Retinal pigment epithelial cell (primary cell): ENCODE results near the gene VEPH1.

Experiments used
- DNase-seq: peaks from one replicate; pipeline ENCODE4 v3.0.0-alpha.2; 2010; ENCODE audit warnings: low read depth
- H3K4me3 ChIP-seq: 2 replicates; pipeline ENCODE4 v1.5.1; 2011; ENCODE audit warnings: mild to moderate bottlenecking, low read length, control low read depth, moderate library complexity
- CTCF ChIP-seq: conservative IDR thresholded peaks from 2 replicates; pipeline ENCODE4 v1.5.1; 2011; ENCODE audit warnings: low read depth, low read length, control low read depth, inconsistent platforms

Gene VEPH1

DNA sequence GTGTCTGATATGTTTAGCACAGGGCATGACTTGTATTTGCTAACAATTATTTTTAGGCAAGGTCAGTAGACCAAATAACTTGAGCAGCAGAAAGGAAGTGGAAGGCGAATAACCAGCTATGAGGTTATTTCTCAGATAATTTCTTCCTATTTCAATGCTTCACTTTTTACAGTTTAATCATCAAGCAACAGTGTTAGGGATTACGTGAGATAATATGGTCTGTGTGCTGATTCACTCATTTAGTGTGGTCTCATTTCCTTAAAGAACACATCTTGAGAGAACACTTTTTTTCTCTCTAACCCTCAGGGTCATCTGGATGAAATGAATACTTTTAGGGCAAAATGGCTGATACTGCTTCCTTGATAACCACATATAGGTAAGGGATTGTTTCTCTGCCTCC is 217.2 kb downstream of the VEPH1 start:
- H3K4me3 ChIP-seq = no peak overlapping the region
- no peak for DNase-seq
- TF ChIP-seq CTCF = no peak

DNA sequence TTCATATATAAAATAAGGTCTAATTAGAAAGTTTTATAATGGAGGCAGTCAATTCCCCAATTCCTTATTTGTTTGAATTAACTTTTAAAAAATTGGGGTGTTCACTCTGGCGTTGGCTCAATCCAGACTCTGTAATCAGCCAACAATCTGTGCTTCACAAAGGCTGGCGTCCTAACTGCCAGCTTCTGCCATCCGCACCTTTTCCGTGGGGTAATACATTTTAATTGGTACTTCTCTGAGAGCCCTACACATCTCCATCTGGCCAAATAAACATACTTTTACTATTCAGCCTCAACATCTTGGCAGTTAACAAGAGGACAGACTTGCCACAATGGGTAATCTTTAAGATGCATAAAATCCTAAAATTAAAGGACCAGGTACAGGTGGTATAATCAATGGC is 218.1 kb downstream of the VEPH1 start:
- no peak for DNase-seq
- H3K4me3 ChIP-seq = no peak overlapping the region
- TF ChIP-seq CTCF = no peak

DNA sequence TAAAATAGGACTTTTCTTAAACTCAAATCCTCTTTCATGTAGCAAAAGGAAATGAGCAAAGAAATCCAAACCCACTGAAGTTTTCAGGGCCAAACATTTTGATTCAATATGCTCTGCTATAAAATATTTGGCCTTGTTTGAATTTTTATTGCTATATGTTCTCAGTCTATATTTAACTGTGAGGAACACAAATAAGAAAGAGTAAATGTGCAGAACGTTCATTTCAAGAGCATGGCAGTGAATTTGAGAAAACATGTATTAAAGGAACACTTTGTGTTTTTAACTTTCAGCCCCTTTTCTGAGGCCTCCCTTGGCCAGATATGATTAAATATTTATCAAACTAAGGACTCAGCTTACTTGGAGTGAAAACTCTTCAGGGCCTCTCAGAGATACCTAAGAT is 218.5 kb downstream of the VEPH1 start:
- no peak overlapping the region for H3K4me3 ChIP-seq
- no peak for DNase-seq
- no peak for TF ChIP-seq CTCF

GRCh38 chr3:157282261-157283191 is 220.7 kb downstream of the VEPH1 start:
- TF ChIP-seq CTCF = no peak

DNA sequence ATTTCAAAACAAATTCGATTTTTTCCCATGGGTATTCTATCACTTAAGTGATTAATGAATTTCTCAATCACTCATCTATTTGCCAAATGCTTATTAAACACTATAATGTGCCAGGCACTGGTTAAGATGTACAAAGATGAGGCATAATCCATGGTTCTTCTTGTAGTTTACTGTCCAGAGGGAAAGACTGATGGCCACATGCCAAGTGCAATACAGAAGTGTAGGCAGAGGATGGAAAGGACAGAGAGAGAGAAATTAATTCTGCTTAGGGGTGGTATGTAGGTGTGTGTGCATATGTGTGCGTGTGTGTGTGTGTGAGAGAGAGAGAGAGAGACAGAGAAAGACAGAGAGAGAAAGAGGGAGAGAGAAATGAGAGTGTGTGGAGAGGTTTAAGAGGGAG is 222.4 kb downstream of the VEPH1 start:
- H3K4me3 ChIP-seq = no peak overlapping the region
- no peak for TF ChIP-seq CTCF
- DNase-seq = no peak

More at GRCh38 chr3:157282261-157283191, 220.7 kb downstream of the VEPH1 start:
- no peak overlapping the region for H3K4me3 ChIP-seq
- peak; percentile 92 for DNase-seq

DNA sequence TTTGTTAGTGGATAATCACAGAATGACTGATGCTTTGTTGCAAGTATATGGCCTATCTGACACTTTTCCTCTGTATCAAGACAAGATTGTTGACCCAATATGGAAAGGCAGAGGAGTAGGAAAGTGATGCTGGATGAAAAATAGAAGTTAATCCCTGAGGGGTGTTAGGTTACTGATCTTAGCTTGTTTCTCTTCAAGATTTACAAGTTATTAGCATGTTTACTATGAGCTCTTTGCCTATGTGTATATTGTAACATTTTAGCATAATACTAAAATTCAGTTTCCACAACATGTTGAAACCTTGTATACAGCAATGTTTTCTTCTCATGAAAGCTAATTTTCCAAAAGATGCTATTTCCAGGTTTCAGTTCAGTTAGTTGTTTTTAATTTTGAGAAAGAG is 222.9 kb downstream of the VEPH1 start:
- no peak for DNase-seq
- no peak for TF ChIP-seq CTCF

GRCh38 chr3:157279237-157279636 is 224.0 kb downstream of the VEPH1 start:
- H3K4me3 ChIP-seq = no peak overlapping the region
- no peak for TF ChIP-seq CTCF
- DNase-seq = no peak

More for the DNA sequence above, 222.9 kb downstream of the VEPH1 start:
- no peak overlapping the region for H3K4me3 ChIP-seq
